ENCODE data around the gene EIF3A. TPM values are rescaled to one million over a fixed set of nuclear protein-coding genes. Genes with fewer than 3 reads are reported as not detected.

Gene EIF3A
- total and polyA plus RNA-seq, 2 of the 8 experiments (the other 6 are each of a cell fraction or from before 2014, with no cell fraction given) = 26.8 to 209 TPM

DNA sequence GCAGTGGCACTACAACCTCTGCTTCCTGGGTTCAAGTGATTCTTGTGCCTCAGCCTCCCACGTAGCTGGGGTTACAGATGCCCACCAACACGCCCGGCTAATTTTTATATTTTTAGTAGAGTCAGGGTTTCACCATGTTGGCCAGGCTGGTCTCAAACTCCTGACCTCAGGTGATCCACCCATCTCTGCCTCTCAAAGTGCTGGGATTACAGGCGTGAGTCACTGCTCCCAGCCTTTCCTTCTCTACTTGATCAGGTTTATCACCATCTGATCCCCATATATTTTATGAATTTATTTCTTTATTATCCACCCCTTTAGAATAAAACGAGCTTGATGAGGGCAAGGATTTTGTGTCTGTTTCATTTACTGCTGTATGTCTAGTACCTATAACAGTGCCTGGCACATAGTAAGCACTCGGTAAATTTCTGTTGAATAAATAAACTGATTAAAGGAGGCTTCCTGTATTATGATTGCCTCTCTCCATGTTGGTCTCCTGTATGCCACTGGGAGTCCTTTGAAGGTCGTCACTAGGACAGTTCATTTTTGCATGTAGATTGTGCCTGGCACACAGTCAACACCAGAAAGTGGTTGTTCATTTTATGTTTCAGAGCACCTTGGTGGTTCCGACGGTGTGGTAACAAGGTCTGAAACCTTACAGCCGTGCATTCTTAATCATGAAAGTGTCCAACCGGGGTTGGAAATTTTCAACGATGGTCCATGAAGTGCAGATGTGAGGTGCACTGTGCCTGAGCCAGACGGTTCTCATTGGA is 9.6 kb upstream of the EIF3A start (continued):
- TF ChIP-seq, protein P1, sequence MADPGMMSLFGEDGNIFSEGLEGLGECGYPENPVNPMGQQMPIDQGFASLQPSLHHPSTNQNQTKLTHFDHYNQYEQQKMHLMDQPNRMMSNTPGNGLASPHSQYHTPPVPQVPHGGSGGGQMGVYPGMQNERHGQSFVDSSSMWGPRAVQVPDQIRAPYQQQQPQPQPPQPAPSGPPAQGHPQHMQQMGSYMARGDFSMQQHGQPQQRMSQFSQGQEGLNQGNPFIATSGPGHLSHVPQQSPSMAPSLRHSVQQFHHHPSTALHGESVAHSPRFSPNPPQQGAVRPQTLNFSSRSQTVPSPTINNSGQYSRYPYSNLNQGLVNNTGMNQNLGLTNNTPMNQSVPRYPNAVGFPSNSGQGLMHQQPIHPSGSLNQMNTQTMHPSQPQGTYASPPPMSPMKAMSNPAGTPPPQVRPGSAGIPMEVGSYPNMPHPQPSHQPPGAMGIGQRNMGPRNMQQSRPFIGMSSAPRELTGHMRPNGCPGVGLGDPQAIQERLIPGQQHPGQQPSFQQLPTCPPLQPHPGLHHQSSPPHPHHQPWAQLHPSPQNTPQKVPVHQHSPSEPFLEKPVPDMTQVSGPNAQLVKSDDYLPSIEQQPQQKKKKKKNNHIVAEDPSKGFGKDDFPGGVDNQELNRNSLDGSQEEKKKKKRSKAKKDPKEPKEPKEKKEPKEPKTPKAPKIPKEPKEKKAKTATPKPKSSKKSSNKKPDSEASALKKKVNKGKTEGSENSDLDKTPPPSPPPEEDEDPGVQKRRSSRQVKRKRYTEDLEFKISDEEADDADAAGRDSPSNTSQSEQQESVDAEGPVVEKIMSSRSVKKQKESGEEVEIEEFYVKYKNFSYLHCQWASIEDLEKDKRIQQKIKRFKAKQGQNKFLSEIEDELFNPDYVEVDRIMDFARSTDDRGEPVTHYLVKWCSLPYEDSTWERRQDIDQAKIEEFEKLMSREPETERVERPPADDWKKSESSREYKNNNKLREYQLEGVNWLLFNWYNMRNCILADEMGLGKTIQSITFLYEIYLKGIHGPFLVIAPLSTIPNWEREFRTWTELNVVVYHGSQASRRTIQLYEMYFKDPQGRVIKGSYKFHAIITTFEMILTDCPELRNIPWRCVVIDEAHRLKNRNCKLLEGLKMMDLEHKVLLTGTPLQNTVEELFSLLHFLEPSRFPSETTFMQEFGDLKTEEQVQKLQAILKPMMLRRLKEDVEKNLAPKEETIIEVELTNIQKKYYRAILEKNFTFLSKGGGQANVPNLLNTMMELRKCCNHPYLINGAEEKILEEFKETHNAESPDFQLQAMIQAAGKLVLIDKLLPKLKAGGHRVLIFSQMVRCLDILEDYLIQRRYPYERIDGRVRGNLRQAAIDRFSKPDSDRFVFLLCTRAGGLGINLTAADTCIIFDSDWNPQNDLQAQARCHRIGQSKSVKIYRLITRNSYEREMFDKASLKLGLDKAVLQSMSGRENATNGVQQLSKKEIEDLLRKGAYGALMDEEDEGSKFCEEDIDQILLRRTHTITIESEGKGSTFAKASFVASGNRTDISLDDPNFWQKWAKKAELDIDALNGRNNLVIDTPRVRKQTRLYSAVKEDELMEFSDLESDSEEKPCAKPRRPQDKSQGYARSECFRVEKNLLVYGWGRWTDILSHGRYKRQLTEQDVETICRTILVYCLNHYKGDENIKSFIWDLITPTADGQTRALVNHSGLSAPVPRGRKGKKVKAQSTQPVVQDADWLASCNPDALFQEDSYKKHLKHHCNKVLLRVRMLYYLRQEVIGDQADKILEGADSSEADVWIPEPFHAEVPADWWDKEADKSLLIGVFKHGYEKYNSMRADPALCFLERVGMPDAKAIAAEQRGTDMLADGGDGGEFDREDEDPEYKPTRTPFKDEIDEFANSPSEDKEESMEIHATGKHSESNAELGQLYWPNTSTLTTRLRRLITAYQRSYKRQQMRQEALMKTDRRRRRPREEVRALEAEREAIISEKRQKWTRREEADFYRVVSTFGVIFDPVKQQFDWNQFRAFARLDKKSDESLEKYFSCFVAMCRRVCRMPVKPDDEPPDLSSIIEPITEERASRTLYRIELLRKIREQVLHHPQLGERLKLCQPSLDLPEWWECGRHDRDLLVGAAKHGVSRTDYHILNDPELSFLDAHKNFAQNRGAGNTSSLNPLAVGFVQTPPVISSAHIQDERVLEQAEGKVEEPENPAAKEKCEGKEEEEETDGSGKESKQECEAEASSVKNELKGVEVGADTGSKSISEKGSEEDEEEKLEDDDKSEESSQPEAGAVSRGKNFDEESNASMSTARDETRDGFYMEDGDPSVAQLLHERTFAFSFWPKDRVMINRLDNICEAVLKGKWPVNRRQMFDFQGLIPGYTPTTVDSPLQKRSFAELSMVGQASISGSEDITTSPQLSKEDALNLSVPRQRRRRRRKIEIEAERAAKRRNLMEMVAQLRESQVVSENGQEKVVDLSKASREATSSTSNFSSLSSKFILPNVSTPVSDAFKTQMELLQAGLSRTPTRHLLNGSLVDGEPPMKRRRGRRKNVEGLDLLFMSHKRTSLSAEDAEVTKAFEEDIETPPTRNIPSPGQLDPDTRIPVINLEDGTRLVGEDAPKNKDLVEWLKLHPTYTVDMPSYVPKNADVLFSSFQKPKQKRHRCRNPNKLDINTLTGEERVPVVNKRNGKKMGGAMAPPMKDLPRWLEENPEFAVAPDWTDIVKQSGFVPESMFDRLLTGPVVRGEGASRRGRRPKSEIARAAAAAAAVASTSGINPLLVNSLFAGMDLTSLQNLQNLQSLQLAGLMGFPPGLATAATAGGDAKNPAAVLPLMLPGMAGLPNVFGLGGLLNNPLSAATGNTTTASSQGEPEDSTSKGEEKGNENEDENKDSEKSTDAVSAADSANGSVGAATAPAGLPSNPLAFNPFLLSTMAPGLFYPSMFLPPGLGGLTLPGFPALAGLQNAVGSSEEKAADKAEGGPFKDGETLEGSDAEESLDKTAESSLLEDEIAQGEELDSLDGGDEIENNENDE (IDR thresholded peaks at IDR 0.05; ENCODE audit: insufficient replicate concordance, low read length) = no peak
- TF ChIP-seq ASH2L (IDR thresholded peaks at IDR 0.05; ENCODE audit: low read length) = no peak
- no peak for TF ChIP-seq RXRA (IDR thresholded peaks at IDR 0.05; ENCODE audit: insufficient read depth, low read depth, low read length)
- TF ChIP-seq SP1 (IDR thresholded peaks at IDR 0.05; ENCODE audit: low read depth, low read length) = no peak
- TF ChIP-seq, protein P2, sequence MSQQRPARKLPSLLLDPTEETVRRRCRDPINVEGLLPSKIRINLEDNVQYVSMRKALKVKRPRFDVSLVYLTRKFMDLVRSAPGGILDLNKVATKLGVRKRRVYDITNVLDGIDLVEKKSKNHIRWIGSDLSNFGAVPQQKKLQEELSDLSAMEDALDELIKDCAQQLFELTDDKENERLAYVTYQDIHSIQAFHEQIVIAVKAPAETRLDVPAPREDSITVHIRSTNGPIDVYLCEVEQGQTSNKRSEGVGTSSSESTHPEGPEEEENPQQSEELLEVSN (IDR thresholded peaks at IDR 0.05) = no peak
- TF ChIP-seq BRCA1 (IDR thresholded peaks at IDR 0.05; ENCODE audit: low read depth, low read length) = no peak
- no peak for TF ChIP-seq KDM5A (IDR thresholded peaks at IDR 0.05; ENCODE audit: low read length)
- TF ChIP-seq CTBP2 (IDR thresholded peaks at IDR 0.05; ENCODE audit: borderline replicate concordance, insufficient read depth, insufficient read length, low read length) = no peak
- TF ChIP-seq RNF2 (IDR thresholded peaks at IDR 0.05; ENCODE audit: borderline replicate concordance, low read depth, low read length, missing control alignments, poor library complexity, severe bottlenecking) = no peak
